Astrocyte of the cerebellum (primary cell): ENCODE data around the gene IKZF3.

Experiments used
- DNase-seq: peaks from one replicate; pipeline ENCODE4 v3.0.0-alpha.2; 2011; ENCODE audit warnings: low read depth
- H3K4me3 ChIP-seq: 2 replicates; pipeline ENCODE4 v1.5.1; 2011; ENCODE audit warnings: mild to moderate bottlenecking, low read depth, low read length, moderate library complexity
- in situ Hi-C: cut with HindIII; loops from 2 replicates; pipeline ENCODE4 v1.10.0; 2017; ENCODE audit warnings: low sequenced_read_pairs
- TF ChIP-seq, protein P1 (sequence below): IDR thresholded peaks from 2 replicates; pipeline ENCODE4 v1.5.1; 2012; ENCODE audit warnings: low read length, low read depth, moderate library complexity, mild to moderate bottlenecking; ENCODE audit errors: missing control alignments

Gene IKZF3

GRCh38 chr17:39818358-39819000 lies 45.6 kb downstream of the IKZF3 start:
- no peak for DNase-seq
- TF ChIP-seq, protein P1, sequence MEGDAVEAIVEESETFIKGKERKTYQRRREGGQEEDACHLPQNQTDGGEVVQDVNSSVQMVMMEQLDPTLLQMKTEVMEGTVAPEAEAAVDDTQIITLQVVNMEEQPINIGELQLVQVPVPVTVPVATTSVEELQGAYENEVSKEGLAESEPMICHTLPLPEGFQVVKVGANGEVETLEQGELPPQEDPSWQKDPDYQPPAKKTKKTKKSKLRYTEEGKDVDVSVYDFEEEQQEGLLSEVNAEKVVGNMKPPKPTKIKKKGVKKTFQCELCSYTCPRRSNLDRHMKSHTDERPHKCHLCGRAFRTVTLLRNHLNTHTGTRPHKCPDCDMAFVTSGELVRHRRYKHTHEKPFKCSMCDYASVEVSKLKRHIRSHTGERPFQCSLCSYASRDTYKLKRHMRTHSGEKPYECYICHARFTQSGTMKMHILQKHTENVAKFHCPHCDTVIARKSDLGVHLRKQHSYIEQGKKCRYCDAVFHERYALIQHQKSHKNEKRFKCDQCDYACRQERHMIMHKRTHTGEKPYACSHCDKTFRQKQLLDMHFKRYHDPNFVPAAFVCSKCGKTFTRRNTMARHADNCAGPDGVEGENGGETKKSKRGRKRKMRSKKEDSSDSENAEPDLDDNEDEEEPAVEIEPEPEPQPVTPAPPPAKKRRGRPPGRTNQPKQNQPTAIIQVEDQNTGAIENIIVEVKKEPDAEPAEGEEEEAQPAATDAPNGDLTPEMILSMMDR, result no peak
- in situ Hi-C loops, result no loop called here
- H3K4me3 ChIP-seq, result no peak overlapping the region

DNA sequence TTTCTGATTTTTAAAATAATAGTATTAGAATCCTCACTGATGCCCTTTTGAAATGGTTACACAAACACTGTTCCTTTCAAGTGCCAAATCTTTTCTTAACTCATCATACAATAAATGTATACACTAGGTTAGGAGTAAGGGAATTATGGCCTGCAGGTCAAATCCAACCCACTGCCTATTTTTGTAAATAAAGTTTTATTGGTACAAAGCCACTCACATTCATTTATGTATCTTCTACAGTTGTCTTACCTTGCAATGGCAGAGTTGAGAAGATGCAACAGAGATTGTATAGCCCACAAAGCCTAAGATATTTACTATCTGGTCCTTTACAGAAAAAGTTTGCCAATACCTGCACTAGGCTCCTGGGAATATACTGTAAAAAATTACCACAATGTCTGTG lies 47.8 kb downstream of the IKZF3 start:
- H3K4me3 ChIP-seq, result no peak overlapping the region
- in situ Hi-C loops, result no loop called here
- DNase-seq, result no peak
- TF ChIP-seq, protein P1, result no peak

GRCh38 chr17:39814497-39814896 lies 49.6 kb downstream of the IKZF3 start:
- H3K4me3 ChIP-seq, result no peak overlapping the region
- TF ChIP-seq, protein P1, result no peak
- in situ Hi-C loops, result no loop called here
- DNase-seq, result no peak

DNA sequence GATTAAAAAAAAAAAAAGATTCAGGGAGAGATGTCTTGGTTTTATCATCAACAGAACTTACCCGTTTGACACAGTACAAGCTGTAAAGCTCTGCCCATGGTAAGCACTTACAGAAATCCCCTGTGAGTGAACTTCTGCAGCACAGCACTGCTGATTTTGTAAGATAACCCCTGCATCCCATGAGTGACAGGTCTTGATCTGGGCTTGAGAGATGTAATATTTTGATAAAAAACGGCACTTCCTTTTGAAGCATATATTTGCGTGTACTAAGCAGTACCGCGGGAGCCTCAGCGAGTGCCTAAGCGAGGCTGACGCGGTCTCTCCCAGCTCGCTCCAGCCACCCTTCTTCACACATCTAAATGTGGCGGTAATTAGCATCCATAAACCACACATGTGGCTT lies 50.5 kb downstream of the IKZF3 start:
- no peak overlapping the region for H3K4me3 ChIP-seq
- TF ChIP-seq, protein P1, result no peak
- DNase-seq, result no peak
- in situ Hi-C loops, result no loop called here

GRCh38 chr17:39812466-39812865 lies 51.6 kb downstream of the IKZF3 start:
- in situ Hi-C loops, result no loop called here
- no peak overlapping the region for H3K4me3 ChIP-seq
- no peak for DNase-seq
- TF ChIP-seq, protein P1, result no peak

GRCh38 chr17:39810939-39811728 lies 53.0 kb downstream of the IKZF3 start:
- DNase-seq, result no peak
- in situ Hi-C loops, result no loop called here
- TF ChIP-seq, protein P1, result no peak
- no peak overlapping the region for H3K4me3 ChIP-seq
